Stimulated activated CD8-positive, alpha-beta memory T cell treated with anti-CD3 and anti-CD28 coated beads, Interleukin-7, amount 100 ng/mL, for 4 hours (primary cell): Measurements from ENCODE around the gene PYDC2.
"Not testable (repeated sequence)": the region's sequence is repeated elsewhere in the genome, so short reads cannot be mapped to it uniquely, and the experiment has no call there.

Experiments used
- DNase-seq, 2 donors: peaks; one replicate each; pipeline ENCODE4 v3.0.0-alpha.2; 2020; ENCODE audit warnings: low read depth in 2 of 2

The PYDC2 gene

DNA sequence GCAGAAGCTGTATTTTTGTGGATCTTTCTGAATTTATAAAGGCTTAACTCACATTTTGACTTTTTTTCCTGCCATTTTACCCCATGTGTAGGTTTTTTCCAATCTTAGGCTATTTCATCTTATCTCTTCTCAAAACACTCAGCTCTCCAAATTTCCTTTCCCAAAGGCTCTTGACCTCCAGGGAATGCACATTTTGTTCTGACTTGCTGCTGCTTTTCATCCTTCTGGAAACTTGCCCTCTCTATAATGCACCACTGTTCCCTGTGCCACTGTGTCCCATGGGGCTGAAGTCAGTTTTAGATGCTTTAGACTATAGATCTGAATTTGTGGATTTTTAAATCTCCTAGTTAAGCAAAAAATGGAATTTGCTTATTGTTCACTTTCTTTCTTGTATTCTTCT, 9.1 kb downstream of the PYDC2 start:
- no peak for DNase-seq

GRCh38 chr3:191470545-191470944, 9.6 kb downstream of the PYDC2 start:
- no peak for DNase-seq

DNA sequence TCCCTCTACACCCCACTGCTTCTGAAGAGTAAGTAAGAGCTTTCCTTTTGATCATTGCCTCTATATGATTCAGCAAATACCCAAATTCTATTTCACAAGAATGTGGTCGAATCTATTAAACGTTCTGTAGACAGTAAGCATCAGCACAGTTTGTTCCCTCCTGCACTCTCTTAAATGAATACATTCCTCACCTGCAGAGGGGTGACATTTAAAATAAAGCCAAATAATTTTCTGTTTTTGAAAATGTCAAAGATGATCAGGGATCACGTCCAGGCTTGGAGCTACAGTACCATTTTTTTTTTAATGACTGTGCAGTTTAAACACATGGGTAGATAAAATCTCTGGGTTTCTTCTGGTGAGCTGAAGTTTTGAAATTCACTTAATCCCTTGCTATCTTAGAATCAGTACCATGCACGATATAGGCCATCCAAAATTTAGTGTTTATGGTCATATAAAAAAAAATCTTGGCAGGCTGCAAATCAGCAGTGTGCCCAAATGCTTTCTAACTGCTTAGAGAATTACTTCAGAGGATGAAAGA, 12.8 kb downstream of the PYDC2 start:
- no peak for DNase-seq

- DNase-seq: no peak
Measured at GRCh38 chr3:191476066-191476772, 15.3 kb downstream of the PYDC2 start.

- not testable (repeated sequence) for DNase-seq
Measured at GRCh38 chr3:191483994-191484393, 23.0 kb downstream of the PYDC2 start.

DNA sequence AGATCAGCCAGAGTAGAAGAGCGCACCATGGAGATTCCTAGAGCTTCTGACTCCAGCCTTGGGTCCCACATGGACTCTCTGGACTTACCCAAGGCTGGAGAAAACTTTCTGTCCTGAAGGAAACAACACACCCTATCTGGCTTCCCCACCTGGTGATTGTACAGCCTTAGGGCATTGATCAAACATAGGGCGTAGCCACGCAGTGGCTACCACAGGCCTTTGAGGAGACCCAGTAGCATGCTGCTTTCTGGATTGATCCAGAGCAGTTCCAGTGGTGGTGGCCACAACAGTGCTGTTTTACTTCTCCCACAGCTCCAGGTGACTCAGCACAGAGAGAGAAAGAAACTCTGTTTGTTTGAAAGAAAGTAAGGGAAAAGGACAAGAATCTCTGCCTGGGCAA, 23.5 kb downstream of the PYDC2 start:
- DNase-seq: no peak

DNA sequence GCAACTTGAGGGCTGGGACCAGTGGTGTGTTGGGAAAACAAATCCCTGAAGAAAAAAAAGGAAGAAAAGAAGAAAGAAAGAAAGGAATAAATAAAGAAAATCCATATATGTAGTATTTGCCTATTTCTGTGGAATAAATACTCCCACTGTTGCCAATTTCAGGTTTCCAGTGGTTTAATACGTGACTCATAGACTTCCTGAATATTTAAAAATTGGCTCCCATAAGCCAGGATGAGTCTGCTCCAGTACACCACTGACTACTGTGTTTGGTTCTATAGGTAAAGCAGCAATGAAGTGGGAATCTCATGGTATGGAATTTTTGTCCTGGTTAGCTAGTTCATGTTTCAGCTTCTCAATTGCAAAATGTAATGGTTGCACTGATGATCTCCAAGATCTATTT, 31.6 kb downstream of the PYDC2 start:
- DNase-seq: no peak

GRCh38 chr3:191493336-191493735, 32.4 kb downstream of the PYDC2 start:
- DNase-seq: no peak

DNA sequence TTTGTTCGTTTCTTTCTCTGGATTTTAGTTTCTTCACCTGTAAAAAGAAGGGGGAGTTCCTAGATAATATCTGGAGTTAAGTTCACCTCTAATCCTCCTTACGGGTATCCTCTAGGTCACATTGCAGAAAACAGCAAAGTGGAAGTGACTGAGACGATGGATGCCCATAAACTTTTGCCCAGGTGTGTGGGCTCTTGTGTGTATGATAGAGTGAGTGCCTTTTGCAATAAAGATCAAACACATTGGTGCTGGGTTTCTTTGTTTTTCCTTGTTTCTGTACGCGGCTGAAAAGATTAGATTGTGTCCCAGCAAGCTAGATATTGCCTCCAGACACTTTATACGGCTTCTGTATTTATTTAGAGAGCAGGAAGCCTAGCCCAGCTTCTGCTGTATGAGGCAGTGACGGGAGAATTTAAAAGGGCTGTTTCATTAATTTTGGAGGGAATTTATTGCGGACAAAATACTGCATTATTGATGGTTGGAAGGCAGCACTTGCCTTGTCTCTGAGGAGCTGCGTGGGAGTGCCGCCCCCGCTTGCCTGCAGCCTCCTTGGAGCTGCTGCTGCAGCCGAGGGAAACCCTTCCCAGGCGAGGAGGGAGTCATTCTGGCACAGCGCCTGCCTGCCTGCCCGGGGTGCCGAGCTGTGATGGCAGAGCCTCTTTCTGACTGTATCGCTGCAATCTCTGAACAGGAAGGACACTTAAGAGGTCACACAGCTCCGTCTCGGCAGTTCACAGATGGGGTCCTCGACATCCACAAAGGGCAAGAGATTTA, 38.5 kb downstream of the PYDC2 start:
- DNase-seq: no peak

- DNase-seq: no peak
Measured at GRCh38 chr3:191500892-191501291, 39.9 kb downstream of the PYDC2 start.

GRCh38 chr3:191502583-191502982, 41.6 kb downstream of the PYDC2 start:
- no peak for DNase-seq

DNA sequence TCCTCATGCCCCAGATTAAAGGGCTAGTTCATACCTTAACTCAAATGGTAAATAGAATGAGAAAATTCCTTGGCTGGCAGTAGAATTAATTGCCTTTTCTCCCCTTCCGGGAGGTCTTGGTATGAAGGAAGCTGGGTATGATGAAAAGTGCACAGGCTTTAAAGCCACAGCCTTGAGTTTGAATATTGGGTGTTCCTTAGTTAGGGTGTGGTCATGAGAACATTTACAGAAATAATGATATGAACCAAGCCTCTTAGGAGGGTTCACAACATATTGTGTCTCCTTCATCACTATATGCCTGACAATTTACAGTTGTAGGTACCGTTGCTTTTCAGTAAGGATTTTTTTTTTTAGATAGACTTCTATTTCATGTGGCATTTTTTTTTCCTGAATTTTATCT, 48.1 kb downstream of the PYDC2 start:
- DNase-seq: no peak
